Left lung (tissue), 10 donors: ENCODE results near the gene NFIC. TPM values are rescaled to one million over a fixed set of nuclear protein-coding genes. Genes with fewer than 3 reads are reported as not detected.

Source experiments
- ATAC-seq: fragments of 200-7000 bp; cut with Tn5 transposase; one replicate; pipeline ENCODE4 v1.9.1; 2020; ENCODE audit warnings: moderate library complexity
- DNase-seq, 4 donors: peaks; one replicate each; pipeline ENCODE4 v3.0.0-alpha.2; 2013 to 2020
- H3K27ac ChIP-seq, 2 donors: fragments of 200-600 bp; sonication (generic) in 1 of 2; one replicate each; pipeline versions ENCODE4 v1.5.0 to v1.8.0; 2020 to 2021
- H3K27me3 ChIP-seq, 2 donors: fragments of 200-600 bp; sonication (generic) in 1 of 2; one replicate each; pipeline versions ENCODE4 v1.5.0 to v1.8.0; 2020 to 2021
- H3K36me3 ChIP-seq, 2 donors: fragments of 200-600 bp; sonication (generic) in 1 of 2; one replicate each; pipeline versions ENCODE4 v1.5.0 to v1.8.0; 2020 to 2021
- H3K4me1 ChIP-seq, 2 donors: fragments of 200-600 bp; one replicate each; pipeline ENCODE4 v1.8.0; 2021
- H3K4me3 ChIP-seq, 2 donors: fragments of 200-600 bp; sonication (generic) in 1 of 2; one replicate each; pipeline versions ENCODE4 v1.5.0 to v1.8.0; 2020 to 2021; ENCODE audit warnings: mild to moderate bottlenecking in 1 of 2
- H3K9me3 ChIP-seq, 2 donors: fragments of 200-600 bp; sonication (generic) in 1 of 2; one replicate each; pipeline versions ENCODE4 v1.5.0 to v1.8.0; 2020 to 2021
- CTCF ChIP-seq, 2 donors: fragments of 200-600 bp; sonication (generic) in 1 of 2; IDR thresholded peaks; one replicate each; pipeline versions ENCODE4 v1.5.0 to v1.8.0; 2021; ENCODE audit warnings: antibody characterized with exemption in 2 of 2
- intact Hi-C, 2 donors: fragments of 100-400 bp; cut with DNase I; formaldehyde crosslinking; loops; one replicate each; pipeline versions ENCODE4 v1.11.2 to v1.14.2; 2022
- polyA plus RNA-seq, 6 donors: library from polyadenylated mRNA; unstranded; fragments of 120-200 nt; gene quantifications; one replicate each; pipeline ENCODE4 v1.2.1, GENCODE V29; 2013; ENCODE audit not compliant: insufficient read length in 6 of 6
- total RNA-seq, 2 donors: library from RNA; stranded (reverse); fragmentation: NEBNext Ultra II Directional; extraction: Animal tissue kit (Norgen Biotek cat#: 25700); gene quantifications; one replicate each; pipeline ENCODE4 v1.2.1, GENCODE V29; 2021
- donor health status: DM: no; HTN: yes; CAD: no.
- donor health status: DM: no; HTN: no; CAD: no.

NFIC gene
- total and polyA plus RNA-seq, 8 donors: 37.2 to 163 (median 55.7) TPM

DNA sequence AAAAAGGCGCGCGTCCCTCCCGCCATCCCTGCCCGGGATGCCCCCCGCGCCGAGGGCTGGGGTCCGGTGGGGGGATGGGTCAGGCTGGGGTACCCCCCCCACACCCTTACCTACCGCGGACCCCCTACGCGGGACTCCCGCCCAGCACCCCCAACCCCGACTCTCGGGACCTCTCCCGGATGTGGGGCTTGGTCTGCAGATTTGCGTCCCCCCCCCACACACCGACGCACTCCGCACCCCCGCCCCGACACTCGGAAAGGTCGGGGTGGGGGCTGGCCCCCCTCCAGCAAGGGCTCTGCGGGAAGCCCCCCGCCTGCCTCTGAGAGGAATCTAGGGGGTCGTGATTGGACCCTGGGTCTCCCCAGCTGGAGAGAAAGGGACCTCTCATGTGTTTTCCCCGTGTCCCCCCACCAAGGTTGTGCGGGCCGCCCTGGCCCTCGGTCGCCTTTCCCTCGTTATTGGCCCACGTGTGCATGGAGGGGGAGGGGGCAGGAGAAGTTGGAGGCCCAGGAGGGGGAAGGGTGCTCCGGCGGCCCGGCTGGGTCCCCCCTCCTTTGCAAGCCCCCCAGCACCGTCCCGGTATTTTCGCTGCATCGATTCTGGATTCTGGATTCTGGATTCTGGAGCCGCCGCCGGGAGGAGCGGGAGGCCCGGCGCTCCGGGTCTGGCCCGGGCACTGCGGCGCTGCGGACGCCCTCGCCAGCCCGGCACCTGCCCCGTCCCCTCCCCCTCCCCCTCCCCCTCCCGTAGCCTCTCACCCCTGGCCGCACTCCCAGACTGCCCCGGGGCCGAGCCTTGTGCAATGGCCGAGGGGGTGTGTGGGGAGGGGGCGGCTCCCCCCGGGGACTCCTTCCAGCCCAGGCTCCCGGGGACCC, 607 bp downstream of the NFIC start:
- no peaks in the 10 kb centered on the region for H3K27me3 ChIP-seq
- H3K36me3 ChIP-seq: no peaks in the 10 kb centered on the region
- H3K4me3 ChIP-seq: peak overlapping the region; percentile 82 to 94
- peaks cover 26 to 71% of the 10 kb centered on the region in 2 donors for H3K4me1 ChIP-seq
- no peaks in the 10 kb centered on the region for H3K9me3 ChIP-seq
- TF ChIP-seq CTCF (IDR thresholded peaks at IDR 0.05): no peak
- DNase-seq (peak in 3 of 4 donors; percentile 67 to 87 (median 70)), ATAC-seq (peak; percentile 54)
- intact Hi-C loops: no loop called here
- H3K27ac ChIP-seq: peak overlapping the region; percentile 90 to 92

- peaks cover 26 to 65% of the 10 kb centered on the region in 2 donors for H3K4me1 ChIP-seq
- no peak for DNase-seq
- ATAC-seq: no peak
- no peaks in the 10 kb centered on the region for H3K36me3 ChIP-seq
- intact Hi-C loops: no loop called here
- peak overlapping the region; percentile 82 to 94 for H3K4me3 ChIP-seq
- H3K27me3 ChIP-seq: no peaks in the 10 kb centered on the region
- no peaks in the 10 kb centered on the region for H3K9me3 ChIP-seq
- H3K27ac ChIP-seq: peak overlapping the region; percentile 90 to 92
- no peak for TF ChIP-seq CTCF (IDR thresholded peaks at IDR 0.05)
Observed at GRCh38 chr19:3367628-3368440, 1.5 kb downstream of the NFIC start.

DNA sequence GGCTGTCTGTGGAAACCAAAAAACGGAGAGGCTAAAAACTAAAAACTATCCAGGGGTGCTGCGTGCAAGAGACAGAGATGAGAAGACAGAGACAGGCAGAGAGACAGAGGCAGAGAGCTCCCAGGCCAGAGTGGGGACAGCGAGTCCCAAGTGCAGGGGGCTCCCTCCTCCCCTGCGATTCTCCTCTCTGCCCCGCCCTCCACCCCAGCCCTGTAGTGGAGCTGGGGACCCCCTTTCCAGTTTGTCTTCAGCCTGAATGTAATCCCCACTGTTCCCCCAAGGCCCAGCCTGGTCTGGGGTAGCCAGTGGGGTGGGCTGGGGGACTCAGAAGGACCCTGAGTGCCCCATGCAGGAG, 2.0 kb downstream of the NFIC start:
- Histone ChIP-seq H3K27me3 (no peaks in the 10 kb centered on the region), H3K36me3 (no peaks in the 10 kb centered on the region), H3K27ac (peak overlapping the region; percentile 90 to 92), H3K9me3 (no peaks in the 10 kb centered on the region), H3K4me1 (peaks cover 26 to 70% of the 10 kb centered on the region in 2 donors), H3K4me3 (peak overlapping the region; percentile 82 to 94)
- no peak for DNase-seq
- no peak for ATAC-seq
- intact Hi-C loops: no loop called here
- no peak for TF ChIP-seq CTCF (IDR thresholded peaks at IDR 0.05)

DNA sequence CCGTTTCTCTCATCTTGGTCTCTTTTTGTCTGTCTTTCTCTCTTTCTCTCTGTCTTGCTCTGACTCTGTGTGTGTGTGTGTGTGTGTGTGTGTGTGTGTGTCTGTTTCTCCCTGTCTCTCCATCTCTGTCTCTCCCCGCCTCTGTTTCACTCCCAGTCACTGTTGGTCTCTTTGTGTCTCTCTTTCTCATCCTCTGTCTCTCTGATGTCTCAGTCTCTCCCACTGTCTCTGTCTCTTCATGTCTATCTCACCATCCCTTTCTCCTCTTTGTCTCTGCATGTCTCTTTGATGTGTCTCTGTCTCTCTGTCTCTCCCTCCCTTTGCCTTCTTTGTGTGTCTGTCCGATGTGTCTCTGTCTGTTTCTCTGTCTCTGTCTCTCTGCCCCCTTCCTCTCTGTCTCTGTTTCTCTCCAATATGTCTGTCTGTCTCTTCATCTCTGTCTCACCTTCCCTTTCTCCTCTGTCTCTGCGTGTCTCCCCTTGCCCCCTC, 2.5 kb downstream of the NFIC start:
- Histone ChIP-seq H3K4me1 (peaks cover 26 to 75% of the 10 kb centered on the region in 2 donors), H3K27me3 (no peaks in the 10 kb centered on the region), H3K9me3 (no peaks in the 10 kb centered on the region), H3K4me3 (peak overlapping the region; percentile 82 to 94), H3K36me3 (no peaks in the 10 kb centered on the region), H3K27ac (peak overlapping the region; percentile 90 to 92)
- TF ChIP-seq CTCF (IDR thresholded peaks at IDR 0.05): no peak
- intact Hi-C loops: no loop called here
- ATAC-seq (no peak), DNase-seq (no peak)
